GM23338 (cell line): Measurements from ENCODE around the gene CABP2.

Source experiments
- CREB1 ChIP-seq: fragments of 250-450 bp; sonication (Bioruptor Pico); IDR thresholded peaks from 2 replicates; pipeline ENCODE4 v1.5.0; 2020; ENCODE audit warnings: low read depth, mild to moderate bottlenecking, moderate library complexity
- CTCF ChIP-seq, 2 experiments: fragments of 200-600 bp in 1 of 2; sonication (generic) in 1 of 2; conservative IDR thresholded peaks; 2 replicates each; pipeline versions ENCODE4 v1.5.1 to v1.6.1; 2016 to 2017; ENCODE audit warnings: antibody characterized with exemption in 2 of 2, low read depth in 2 of 2, mild to moderate bottlenecking in 2 of 2, moderate library complexity in 1 of 2
- EZH2 ChIP-seq: fragments of 200-600 bp; sonication (generic); IDR thresholded peaks from one replicate; pipeline ENCODE4 v1.8.0; 2017; ENCODE audit warnings: antibody characterized with exemption, mild to moderate bottlenecking, low read depth; ENCODE audit not compliant: unreplicated experiment
- EZH2phosphoT487 ChIP-seq: fragments of 200-600 bp; sonication (generic); IDR thresholded peaks from one replicate; pipeline ENCODE4 v1.8.1; 2018; ENCODE audit warnings: antibody characterized with exemption; ENCODE audit not compliant: unreplicated experiment
- JUNB ChIP-seq: IDR thresholded peaks from one replicate; pipeline ENCODE4 v1.6.1; 2016; ENCODE audit warnings: antibody characterized with exemption; ENCODE audit not compliant: unreplicated experiment
- NANOG ChIP-seq: IDR thresholded peaks from 2 replicates; pipeline ENCODE4 v1.6.1; 2016; ENCODE audit warnings: antibody characterized with exemption, borderline replicate concordance
- POLR2AphosphoS5 ChIP-seq: IDR thresholded peaks from 2 replicates; pipeline ENCODE4 v1.6.1; 2016; ENCODE audit warnings: antibody characterized with exemption, low read depth
- REST ChIP-seq: IDR thresholded peaks from one replicate; pipeline ENCODE4 v1.6.1; 2018; ENCODE audit warnings: antibody characterized with exemption; ENCODE audit not compliant: unreplicated experiment
- STAT1 ChIP-seq: IDR thresholded peaks from one replicate; pipeline ENCODE4 v1.6.1; 2016; ENCODE audit warnings: antibody characterized with exemption; ENCODE audit not compliant: unreplicated experiment
- ZNF114 ChIP-seq: fragments of 250-450 bp; sonication (Bioruptor Pico); IDR thresholded peaks from 2 replicates; pipeline ENCODE4 v1.5.0; 2020; ENCODE audit warnings: mild to moderate bottlenecking, moderate library complexity

- TF ChIP-seq CTCF (conservative IDR thresholded peaks at IDR 0.05; ENCODE audit: low read depth in 2 of 2) (no peak), JUNB (no peak), POLR2AphosphoS5 (no peak), EZH2 (no peak), ZNF114 (CRISPR knock-in tag) (no peak), REST (no peak), STAT1 (no peak), EZH2phosphoT487 (no peak), NANOG (no peak), CREB1 (no peak)
Measured at GRCh38 chr11:67486481-67487195, 36.6 kb downstream of the CABP2 start.
